ENCODE measurements around the gene ANGPTL2.

- TF ChIP-seq CTCF (IDR thresholded peaks at IDR 0.05; ENCODE audit: low read depth, low read length, poor library complexity, severe bottlenecking) (no peak), EZH2phosphoT487 (IDR thresholded peaks at IDR 0.05; ENCODE audit: borderline replicate concordance, low read length) (no peak)
Measured at GRCh38 chr9:127113191-127113972, 9.1 kb downstream of the ANGPTL2 start.
